Stimulated activated CD4-positive, alpha-beta T cell treated with anti-CD3 and anti-CD28 coated beads, Interleukin-1b, Interleukin-23, amount 100 ng/mL, for 48 hours (primary cell): ENCODE measurements around the gene HIPK3.
A peak's percentile ranks its signal among the peaks of the same experiment; 100 is the strongest.
"Not testable (repeated sequence)": the region's sequence is repeated elsewhere in the genome, so short reads cannot be mapped to it uniquely, and the experiment has no call there.

Source experiments
- DNase-seq: peaks from one replicate; pipeline ENCODE4 v3.0.0-alpha.2; 2020

The HIPK3 gene

DNA sequence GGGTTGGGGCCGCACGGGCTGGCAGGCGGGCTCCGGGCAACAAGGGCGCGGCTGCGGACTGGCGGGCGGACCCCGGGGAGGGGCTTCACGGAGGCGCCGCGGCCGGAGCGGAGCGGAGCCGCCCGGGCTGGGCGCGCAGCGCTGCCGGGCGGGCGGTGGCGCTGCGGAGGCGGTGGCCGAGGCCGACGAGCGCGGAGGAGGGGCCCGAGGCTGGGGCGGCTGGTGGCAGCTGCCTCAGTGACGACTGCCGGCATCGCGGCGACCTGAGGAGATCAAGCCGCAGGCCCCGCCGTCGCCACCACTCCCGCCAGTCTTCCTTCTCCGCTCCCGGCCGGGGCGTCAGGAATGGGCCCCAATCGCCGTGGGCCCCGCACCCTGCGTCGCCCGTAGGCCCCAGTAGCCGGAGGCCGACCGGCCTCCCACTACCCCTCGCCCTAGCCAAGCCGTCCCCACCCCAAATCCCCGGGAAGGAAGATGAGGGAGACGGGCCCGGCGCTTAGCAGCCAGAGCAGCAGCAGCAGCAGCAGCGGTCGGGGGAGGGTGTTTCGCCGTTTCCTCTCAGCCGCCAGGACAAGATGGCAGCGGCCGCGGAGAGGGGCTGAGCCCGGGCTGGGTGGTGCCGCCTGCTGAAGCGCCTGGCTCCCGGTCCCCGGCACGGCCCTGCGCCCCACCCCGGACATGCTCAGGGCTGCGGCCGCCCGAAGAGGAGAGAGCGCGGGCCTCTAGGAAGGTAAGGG, at the start of gene HIPK3:
Gene HIPK3, plus strand, starts transcription at position 222 of the 737 bp plus-strand sequence.
- peak; percentile 76 for DNase-seq

- no peak for DNase-seq
Measured at GRCh38 chr11:33207408-33207985, 49.7 kb upstream of the HIPK3 start.

GRCh38 chr11:33208150-33208549, 49.0 kb upstream of the HIPK3 start:
- DNase-seq, result no peak

DNA sequence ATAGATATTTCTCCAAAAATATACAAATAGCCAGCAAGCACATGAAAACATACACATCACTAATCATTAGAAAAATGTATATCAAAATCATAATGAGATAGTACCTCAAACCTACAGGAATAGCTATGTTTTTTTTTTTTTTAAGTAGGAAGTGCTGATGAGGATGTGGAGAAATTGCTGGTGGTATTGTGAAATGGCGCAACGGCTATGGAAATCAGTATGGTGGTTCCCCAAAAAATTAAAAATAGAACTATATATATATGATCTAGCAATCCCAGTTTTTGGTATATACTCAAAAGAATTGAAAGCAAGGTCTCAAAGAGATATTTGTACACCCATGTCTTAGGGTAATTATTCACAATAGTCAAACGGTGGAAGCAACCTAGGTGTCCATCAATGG, 46.0 kb upstream of the HIPK3 start:
- DNase-seq, result no peak

- DNase-seq, result no peak
Measured at GRCh38 chr11:33211580-33211979, 45.6 kb upstream of the HIPK3 start.

GRCh38 chr11:33214187-33214586, 43.0 kb upstream of the HIPK3 start:
- DNase-seq, result no peak

GRCh38 chr11:33214767-33215166, 42.4 kb upstream of the HIPK3 start:
- no peak for DNase-seq

DNA sequence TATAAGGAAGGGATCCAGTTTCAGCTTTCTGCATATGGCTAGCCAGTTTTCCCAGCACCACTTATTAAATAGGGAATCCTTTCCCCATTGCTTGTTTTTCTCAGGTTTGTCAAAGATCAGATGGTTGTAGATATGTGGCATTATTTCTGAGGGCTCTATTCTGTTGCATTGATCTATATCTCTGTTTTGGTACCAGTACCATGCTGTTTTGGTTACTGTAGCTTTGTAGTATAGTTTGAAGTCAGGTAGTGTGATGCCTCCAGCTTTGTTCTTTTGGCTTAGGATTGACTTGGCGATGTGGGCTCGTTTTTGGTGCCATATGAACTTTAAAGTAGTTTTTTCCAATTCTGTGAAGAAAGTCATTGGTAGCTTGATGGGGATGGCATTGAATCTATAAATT, 40.5 kb upstream of the HIPK3 start:
- not testable (repeated sequence) for DNase-seq

- DNase-seq, result no peak
Measured at GRCh38 chr11:33222052-33222750, 35.0 kb upstream of the HIPK3 start.

GRCh38 chr11:33225371-33225770, 31.8 kb upstream of the HIPK3 start:
- no peak for DNase-seq

DNA sequence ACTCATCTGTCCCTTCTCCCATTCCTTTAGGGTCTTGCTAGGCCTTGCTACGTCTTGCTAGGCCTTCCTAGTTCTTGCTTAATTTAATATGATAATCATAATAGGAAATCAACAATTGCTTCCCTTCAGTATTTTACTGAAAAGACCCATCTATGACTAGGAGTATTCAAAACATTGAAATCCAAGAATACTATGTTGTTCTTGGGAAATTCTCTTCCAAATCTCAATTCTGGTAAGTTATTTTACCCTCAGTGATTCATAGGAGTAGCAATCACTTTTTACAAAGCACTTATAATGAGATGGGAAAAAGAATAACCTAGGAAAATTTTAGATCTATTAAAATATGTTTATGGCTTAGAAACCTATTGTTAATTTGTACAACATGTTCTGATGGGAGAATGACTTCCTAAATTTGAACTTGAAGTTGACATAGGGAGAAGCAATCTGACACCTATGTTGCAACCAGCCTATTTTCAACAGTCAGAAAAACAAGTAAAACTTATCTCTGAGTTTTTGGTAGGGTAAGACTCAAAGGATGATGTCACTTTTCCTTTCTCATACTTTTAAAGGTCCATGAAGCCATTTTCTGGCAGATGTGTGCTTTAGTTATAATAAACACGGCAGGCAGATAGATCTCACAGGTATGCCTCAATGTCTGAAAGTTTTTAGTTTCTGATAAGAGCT, 29.5 kb upstream of the HIPK3 start:
- DNase-seq, result no peak

DNA sequence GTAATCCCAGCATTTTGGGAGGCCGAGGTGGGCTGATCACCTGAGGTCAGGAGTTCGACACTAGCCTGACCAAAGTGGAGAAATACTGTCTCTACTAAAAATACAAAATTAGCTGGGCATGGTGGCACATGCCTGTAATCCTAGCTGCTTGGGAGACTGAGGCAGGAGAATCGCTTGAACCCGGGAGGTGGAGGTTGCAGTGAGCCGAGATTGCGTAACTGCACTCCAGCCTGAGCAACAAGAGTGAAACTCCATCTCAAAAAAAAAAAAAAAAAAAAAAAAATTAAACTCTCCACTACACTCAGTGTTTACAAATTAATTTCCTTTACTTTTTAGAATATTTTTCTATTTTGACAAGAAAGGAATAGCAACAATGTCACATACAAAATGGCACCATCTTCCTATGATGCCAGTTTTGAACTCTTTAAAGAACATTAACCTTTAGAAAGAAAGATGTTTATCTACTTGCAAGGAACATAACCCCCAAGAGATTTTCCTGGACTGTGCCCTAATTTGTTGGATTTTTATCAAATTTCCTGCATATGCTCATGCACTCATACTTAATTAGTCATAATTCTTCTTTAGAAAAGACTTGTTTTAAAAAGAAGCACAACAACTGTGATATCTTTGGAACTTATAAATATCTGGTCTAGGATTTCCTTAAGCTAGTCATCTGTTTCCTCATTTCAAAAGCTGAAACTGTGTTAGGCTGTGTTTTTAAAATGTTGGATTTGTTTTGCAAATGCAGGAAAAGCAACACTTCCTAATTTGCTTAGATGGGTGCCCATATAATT, 22.6 kb upstream of the HIPK3 start:
- no peak for DNase-seq

- DNase-seq, result no peak
Measured at GRCh38 chr11:33237039-33237597, 20.1 kb upstream of the HIPK3 start.

GRCh38 chr11:33242575-33242974, 14.6 kb upstream of the HIPK3 start:
- no peak for DNase-seq

DNA sequence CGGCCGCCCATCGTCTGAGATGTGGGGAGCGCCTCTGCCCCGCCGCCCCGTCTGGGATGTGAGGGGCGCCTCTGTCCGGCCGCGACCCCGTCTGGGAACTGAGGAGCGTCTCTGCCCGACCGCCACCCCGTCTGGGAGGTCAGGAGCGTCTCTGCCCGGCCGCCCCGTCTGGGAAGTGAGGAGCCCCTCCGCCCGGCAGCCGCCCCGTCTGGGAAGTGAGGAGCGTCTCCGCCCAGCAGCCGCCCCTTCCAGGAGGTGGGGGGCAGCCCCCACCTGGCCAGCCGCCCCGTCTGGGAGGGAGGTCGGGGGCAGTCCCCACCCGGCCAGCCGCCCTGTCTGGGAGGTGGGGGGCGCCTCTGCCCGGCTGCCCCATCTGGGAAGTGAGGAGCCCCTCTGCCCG, 13.5 kb upstream of the HIPK3 start:
- not testable (repeated sequence) for DNase-seq

GRCh38 chr11:33248416-33248971, 8.7 kb upstream of the HIPK3 start:
- no peak for DNase-seq

DNA sequence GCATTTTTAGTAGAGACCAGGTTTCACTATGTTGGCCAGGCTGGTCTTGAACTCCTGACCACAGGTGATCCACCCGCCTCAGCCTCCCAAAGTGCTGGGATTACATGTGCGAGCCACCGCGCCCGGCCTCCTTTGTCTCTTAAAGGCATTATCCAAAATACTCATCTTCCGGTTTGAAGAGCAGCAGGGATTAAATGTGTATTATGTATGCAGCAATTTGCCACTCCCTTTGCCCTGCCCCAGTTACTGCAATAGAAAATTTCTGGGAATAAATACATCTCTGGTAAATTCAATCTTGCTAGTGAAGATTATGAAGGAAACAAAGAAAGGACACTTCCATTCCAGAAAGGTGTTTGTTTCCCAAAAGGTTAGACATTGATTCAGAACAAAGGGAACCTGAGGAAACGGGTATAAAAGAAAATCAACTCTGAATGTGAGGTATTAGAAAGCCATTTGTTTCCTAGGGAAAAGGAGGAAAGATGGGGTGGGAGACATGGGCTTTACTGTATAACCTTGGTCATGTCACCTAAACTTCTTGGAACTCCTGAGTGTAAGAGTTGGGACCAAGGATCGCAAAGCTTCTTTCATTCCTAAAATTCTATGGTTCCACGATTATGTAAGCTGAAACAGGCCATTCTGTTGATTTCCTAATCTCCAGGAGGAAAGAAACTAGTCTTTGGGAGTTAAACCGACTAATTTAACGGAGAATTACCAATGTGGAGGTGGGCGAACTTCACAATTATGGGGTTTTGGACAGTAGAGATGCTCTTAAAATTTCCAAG, 959 bp upstream of the HIPK3 start:
- DNase-seq, result no peak

- DNase-seq, result no peak
Measured at GRCh38 chr11:33256813-33257159, 395 bp upstream of the HIPK3 start.

DNA sequence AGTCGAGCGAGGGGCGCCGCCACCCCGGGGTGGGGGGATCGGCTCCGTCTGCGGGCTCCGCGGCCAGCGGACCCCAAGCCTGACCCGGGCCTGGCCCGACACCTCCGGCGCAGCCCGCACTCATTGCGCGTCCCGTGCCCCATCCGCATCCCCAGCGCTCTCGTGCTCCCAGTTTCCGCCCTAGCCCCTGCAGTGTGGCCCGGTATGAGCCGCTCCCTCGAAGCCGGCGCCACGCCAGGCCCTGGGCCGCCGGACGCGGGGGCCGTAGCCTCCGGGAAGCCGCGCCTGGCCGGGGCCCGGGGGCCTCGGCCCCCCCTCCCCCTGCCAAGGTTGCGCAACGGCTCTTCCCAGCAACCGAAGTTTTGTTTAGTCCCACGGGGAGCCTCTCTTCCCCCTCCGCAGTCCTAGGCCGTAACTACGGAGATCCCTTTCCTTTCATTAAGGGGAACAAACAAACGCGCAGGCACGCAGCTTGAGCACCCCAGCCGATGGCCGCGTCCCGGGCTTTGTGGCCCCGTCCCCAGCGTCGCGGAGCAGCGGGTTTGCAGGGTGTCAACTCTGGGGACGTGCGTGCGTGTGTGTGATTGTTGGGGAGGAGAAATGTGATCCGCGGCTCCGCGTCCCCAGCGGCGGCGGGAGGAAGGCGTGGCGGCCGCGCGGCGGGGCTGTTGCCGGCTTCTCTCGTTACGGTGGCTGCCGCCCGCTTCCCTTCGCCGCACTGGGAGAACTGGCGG, 883 bp downstream of the HIPK3 start:
- peak; percentile 78 for DNase-seq

DNA sequence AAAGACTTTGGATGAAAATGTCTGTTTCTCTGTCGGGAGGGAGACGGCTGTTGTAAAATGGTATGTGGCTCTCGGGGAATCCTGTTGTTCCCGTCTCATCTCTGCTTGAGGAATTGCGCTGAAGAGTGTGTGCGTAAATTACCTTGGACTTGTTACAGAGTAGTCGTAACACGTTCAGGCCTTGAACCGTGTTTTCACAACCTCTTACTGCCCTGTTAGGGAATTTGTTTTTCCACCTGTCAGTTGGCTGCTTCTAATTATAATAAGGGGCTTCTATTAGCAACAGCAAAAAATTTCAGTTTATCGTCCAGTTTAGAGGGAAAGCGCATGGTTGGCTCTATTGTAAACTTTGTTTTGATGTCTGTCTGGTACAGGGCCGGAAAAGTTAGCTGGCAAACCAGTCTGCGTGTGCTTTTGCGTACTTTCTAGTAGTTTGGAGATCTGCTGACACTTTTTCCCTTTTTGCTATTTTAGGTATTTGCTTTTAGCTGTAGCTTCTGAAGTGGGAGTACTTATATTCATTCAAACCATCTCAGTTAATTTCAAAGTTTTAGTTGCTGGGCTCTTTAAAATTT, 1.5 kb downstream of the HIPK3 start:
- DNase-seq, result no peak
